HCT116 (cell line): ENCODE data around the gene MAPK4. TPM values are rescaled to one million over a fixed set of nuclear protein-coding genes. Genes with fewer than 3 reads are reported as not detected.
A peak's percentile ranks its signal among the peaks of the same experiment; 100 is the strongest.

Experiments
- ATAC-seq: fragments of 200-7000 bp; cut with Tn5 transposase; 2 replicates; pipeline ENCODE4 v1.9.1; 2020; ENCODE audit warnings: mild to moderate bottlenecking, moderate library complexity
- BruUV-seq: library from RNA; stranded (reverse); fragments of 400-500 nt; replicated peaks from 2 replicates; lab custom pipeline; 2021; lab: Mats Ljungman, UMichigan
- CTCF ChIA-PET: fragments of 300-600 bp; sonication (Branson Sonifier 250); formaldehyde crosslinking; loops from one replicate; lab custom pipeline; 2021; ENCODE audit warnings: antibody characterized with exemption; lab: Charles Lee
- POLR2A ChIA-PET: fragments of 300-600, 350-600 bp; sonication (Branson Sonifier 250); formaldehyde crosslinking; loops from one replicate; lab custom pipeline; 2021; ENCODE audit warnings: antibody characterized with exemption; lab: Charles Lee
- RAD21 ChIA-PET, 2 experiments: fragments of 300-600 bp; sonication (Branson Sonifier 250); formaldehyde crosslinking; loops; one replicate each; lab custom pipeline; 2023; ENCODE audit warnings: low total read pairs in 2 of 2; ENCODE audit not compliant: uncharacterized antibody in 2 of 2, unreplicated experiment in 2 of 2, low non-redundant PET in 1 of 2; lab: Charles Lee
- DNase-seq: peaks from one replicate; pipeline ENCODE4 v3.0.0-alpha.2; 2010; ENCODE audit warnings: low read depth, low spot score
- H2AFZ ChIP-seq: fragments of 200-600 bp; shearing (Covaris generic), sonication (generic); 2 replicates; pipeline ENCODE4 v1.6.1; 2017; ENCODE audit warnings: low read depth, mixed run types, mixed read lengths, antibody characterized with exemption, low read length; ENCODE audit not compliant: poor library complexity, severe bottlenecking
- H3K27ac ChIP-seq: 2 replicates; pipeline ENCODE4 v1.5.1; 2012; ENCODE audit warnings: low read depth, low read length
- H3K27me3 ChIP-seq: fragments of 200-600 bp; sonication (generic); 2 replicates; pipeline ENCODE4 v1.6.1; 2016; ENCODE audit warnings: mixed run types, low read length, mixed read lengths; ENCODE audit not compliant: insufficient read depth
- H3K36me3 ChIP-seq, 2 experiments: fragments of 200-500 bp in 1 of 2; fragments of 200-600 bp in 1 of 2; sonication (Bioruptor generic) in 1 of 2; sonication (generic) in 1 of 2; 2 replicates each; pipeline versions ENCODE4 v1.5.1 to v1.6.1; 2014 to 2016; ENCODE audit warnings: low read length in 2 of 2, inconsistent platforms in 1 of 2, mixed read lengths in 1 of 2, mixed run types in 1 of 2; ENCODE audit not compliant: insufficient read depth in 2 of 2, control insufficient read depth in 1 of 2
- H3K4me1 ChIP-seq, 2 experiments: fragments of 200-600 bp in 1 of 2; sonication (generic) in 1 of 2; 2 replicates each; pipeline versions ENCODE4 v1.5.1 to v1.6.1; 2012 to 2017; ENCODE audit warnings: low read length in 2 of 2, inconsistent platforms in 1 of 2, mild to moderate bottlenecking in 1 of 2, mixed read lengths in 1 of 2, mixed run types in 1 of 2, moderate library complexity in 1 of 2; ENCODE audit not compliant: insufficient read depth in 2 of 2, control insufficient read depth in 1 of 2
- H3K4me2 ChIP-seq: fragments of 200-600 bp; sonication (generic); 2 replicates; pipeline ENCODE4 v1.6.1; 2017; ENCODE audit warnings: mixed run types, low read length, mixed read lengths
- H3K4me3 ChIP-seq, 2 experiments: fragments of 200-600 bp in 1 of 2; sonication (generic) in 1 of 2; replicated peaks in 1 of 2; 2 replicates each; pipeline ENCODE4 v1.5.1; 2011 to 2016; ENCODE audit warnings: low read length in 2 of 2, control low read depth in 1 of 2, low read depth in 1 of 2, mild to moderate bottlenecking in 1 of 2, mixed read lengths in 1 of 2, mixed run types in 1 of 2
- H3K79me2 ChIP-seq: fragments of 200-600 bp; sonication (generic); 2 replicates; pipeline ENCODE4 v1.6.1; 2017; ENCODE audit warnings: mild to moderate bottlenecking, mixed run types, low read length, moderate library complexity, mixed read lengths; ENCODE audit not compliant: insufficient read depth
- H3K9ac ChIP-seq: fragments of 200-600 bp; sonication (generic); 2 replicates; pipeline ENCODE4 v1.6.1; 2016; ENCODE audit warnings: low read length, mixed read lengths
- H3K9me2 ChIP-seq: fragments of 200-600 bp; sonication (generic), shearing (Covaris generic); 2 replicates; pipeline ENCODE4 v1.6.1; 2017; ENCODE audit warnings: mixed run types, mild to moderate bottlenecking, moderate library complexity; ENCODE audit not compliant: insufficient read depth
- H3K9me3 ChIP-seq, 2 experiments: fragments of 200-500 bp in 1 of 2; fragments of 200-600 bp in 1 of 2; sonication (Bioruptor generic) in 1 of 2; sonication (generic) in 1 of 2; 2 replicates each; pipeline ENCODE4 v1.6.1; 2014 to 2017; ENCODE audit warnings: low read length in 2 of 2, mixed read lengths in 2 of 2, inconsistent platforms in 1 of 2, low read depth in 1 of 2, mild to moderate bottlenecking in 1 of 2, mixed run types in 1 of 2, moderate library complexity in 1 of 2; ENCODE audit not compliant: control insufficient read depth in 1 of 2, insufficient read depth in 1 of 2
- H4K20me1 ChIP-seq: fragments of 200-600 bp; sonication (generic), shearing (Covaris generic); 2 replicates; pipeline ENCODE4 v1.6.1; 2017; ENCODE audit warnings: mixed run types, mild to moderate bottlenecking, moderate library complexity; ENCODE audit not compliant: insufficient read depth
- CBX3 ChIP-seq: IDR thresholded peaks from 2 replicates; pipeline ENCODE4 v1.6.1; 2012; ENCODE audit warnings: low read depth
- EGR1 ChIP-seq: IDR thresholded peaks from 2 replicates; pipeline ENCODE4 v1.6.1; 2012; ENCODE audit warnings: low read depth
- ELF1 ChIP-seq: IDR thresholded peaks from 2 replicates; pipeline ENCODE4 v1.6.1; 2012; ENCODE audit warnings: low read depth, borderline replicate concordance
- EZH2 ChIP-seq: fragments of 200-600 bp; sonication (generic); IDR thresholded peaks from 2 replicates; pipeline ENCODE4 v1.6.1; 2017; ENCODE audit warnings: antibody characterized with exemption, mixed run types
- EZH2phosphoT487 ChIP-seq: fragments of 200-600 bp; IDR thresholded peaks from 2 replicates; pipeline ENCODE4 v1.6.1; 2018; ENCODE audit warnings: antibody characterized with exemption, borderline replicate concordance
- POLR2A ChIP-seq: IDR thresholded peaks from 2 replicates; pipeline ENCODE4 v1.7.0; 2011; ENCODE audit warnings: borderline replicate concordance; ENCODE audit not compliant: insufficient read depth, insufficient read length; ENCODE audit errors: extremely low read depth
- RAD21 ChIP-seq: IDR thresholded peaks from 2 replicates; pipeline ENCODE4 v1.6.1; 2012; ENCODE audit warnings: low read depth, mild to moderate bottlenecking
- SIN3A ChIP-seq: IDR thresholded peaks from 2 replicates; pipeline ENCODE4 v1.6.1; 2012; ENCODE audit warnings: low read depth
- SP1 ChIP-seq: IDR thresholded peaks from 2 replicates; pipeline ENCODE4 v1.6.1; 2012; ENCODE audit warnings: low read depth
- SRF ChIP-seq: IDR thresholded peaks from 2 replicates; pipeline ENCODE4 v1.6.1; 2012; ENCODE audit warnings: low read depth
- ZNF274 ChIP-seq: fragments of 200-500 bp; sonication (Bioruptor generic); IDR thresholded peaks from 2 replicates; pipeline ENCODE4 v1.6.1; 2014; ENCODE audit warnings: mild to moderate bottlenecking, low read depth, low read length, inconsistent platforms
- intact Hi-C: fragments of 100-400 bp; cut with micrococcal nuclease; formaldehyde crosslinking; loops from 2 replicates; pipeline ENCODE4 v1.10.0; 2022
- total RNA-seq: library from RNA; stranded (reverse); gene quantifications from one replicate; pipeline ENCODE4 v1.2.1, GENCODE V29; 2021; ENCODE audit not compliant: unreplicated experiment
- TF ChIP-seq, protein P1 (sequence below): IDR thresholded peaks from 2 replicates; pipeline ENCODE4 v1.6.1; 2012
- TF ChIP-seq, protein P2 (sequence below), 3 experiments: fragments of 200-600 bp in 1 of 3; sonication (generic) in 1 of 3; IDR thresholded peaks in 2 of 3; conservative IDR thresholded peaks in 1 of 3; 2 replicates each; pipeline ENCODE4 v1.5.1; 2012 to 2017; ENCODE audit warnings: low read depth in 2 of 3, low read length in 2 of 3, antibody characterized with exemption in 1 of 3, borderline replicate concordance in 1 of 3, control low read depth in 1 of 3, mild to moderate bottlenecking in 1 of 3, mixed read lengths in 1 of 3, mixed run types in 1 of 3, moderate library complexity in 1 of 3; ENCODE audit not compliant: insufficient read depth in 1 of 3
- TF ChIP-seq, protein P3 (sequence below): IDR thresholded peaks from 2 replicates; pipeline ENCODE4 v1.6.1; 2012
- TF ChIP-seq, protein P4 (sequence below): IDR thresholded peaks from 2 replicates; pipeline ENCODE4 v1.6.1; 2011; ENCODE audit warnings: mild to moderate bottlenecking, low read length, moderate library complexity; ENCODE audit not compliant: insufficient replicate concordance; ENCODE audit errors: extremely low read depth
- TF ChIP-seq, protein P5 (sequence below): IDR thresholded peaks from 2 replicates; pipeline ENCODE4 v1.6.1; 2012; ENCODE audit warnings: low read depth

Gene MAPK4
- total RNA-seq, 1 experiment from 2014 or later: 0.89 TPM

DNA sequence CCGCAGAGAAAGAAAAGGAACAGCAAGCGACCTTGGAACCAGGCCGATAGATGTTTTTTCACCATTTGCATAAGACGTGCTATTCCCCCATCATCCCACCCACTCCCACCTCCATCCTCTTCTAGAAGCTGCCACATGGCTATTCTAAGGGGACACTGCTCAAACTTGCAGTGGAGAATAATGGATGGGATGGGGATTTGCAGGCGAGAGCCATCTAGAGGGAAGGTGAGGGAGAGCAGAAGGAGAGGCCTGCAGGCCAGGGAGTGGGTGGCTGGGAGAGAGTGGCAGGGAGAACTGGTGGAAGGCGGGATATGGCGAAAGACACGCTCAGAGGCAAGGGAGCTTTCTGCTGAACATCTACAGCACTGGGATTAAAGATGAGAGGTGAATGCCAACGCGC lies 84.9 kb downstream of the MAPK4 start:
- H2AFZ ChIP-seq: peak overlapping the region; percentile 29
- TF ChIP-seq CBX3: no peak
- no peak for TF ChIP-seq EGR1
- TF ChIP-seq SRF: no peak
- no peak for TF ChIP-seq ELF1
- no peak for TF ChIP-seq EZH2
- TF ChIP-seq, protein P1, sequence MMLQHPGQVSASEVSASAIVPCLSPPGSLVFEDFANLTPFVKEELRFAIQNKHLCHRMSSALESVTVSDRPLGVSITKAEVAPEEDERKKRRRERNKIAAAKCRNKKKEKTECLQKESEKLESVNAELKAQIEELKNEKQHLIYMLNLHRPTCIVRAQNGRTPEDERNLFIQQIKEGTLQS: no peak
- TF ChIP-seq, protein P2, sequence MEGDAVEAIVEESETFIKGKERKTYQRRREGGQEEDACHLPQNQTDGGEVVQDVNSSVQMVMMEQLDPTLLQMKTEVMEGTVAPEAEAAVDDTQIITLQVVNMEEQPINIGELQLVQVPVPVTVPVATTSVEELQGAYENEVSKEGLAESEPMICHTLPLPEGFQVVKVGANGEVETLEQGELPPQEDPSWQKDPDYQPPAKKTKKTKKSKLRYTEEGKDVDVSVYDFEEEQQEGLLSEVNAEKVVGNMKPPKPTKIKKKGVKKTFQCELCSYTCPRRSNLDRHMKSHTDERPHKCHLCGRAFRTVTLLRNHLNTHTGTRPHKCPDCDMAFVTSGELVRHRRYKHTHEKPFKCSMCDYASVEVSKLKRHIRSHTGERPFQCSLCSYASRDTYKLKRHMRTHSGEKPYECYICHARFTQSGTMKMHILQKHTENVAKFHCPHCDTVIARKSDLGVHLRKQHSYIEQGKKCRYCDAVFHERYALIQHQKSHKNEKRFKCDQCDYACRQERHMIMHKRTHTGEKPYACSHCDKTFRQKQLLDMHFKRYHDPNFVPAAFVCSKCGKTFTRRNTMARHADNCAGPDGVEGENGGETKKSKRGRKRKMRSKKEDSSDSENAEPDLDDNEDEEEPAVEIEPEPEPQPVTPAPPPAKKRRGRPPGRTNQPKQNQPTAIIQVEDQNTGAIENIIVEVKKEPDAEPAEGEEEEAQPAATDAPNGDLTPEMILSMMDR (IDR thresholded peaks at IDR 0.05 in 2 of 3, conservative IDR thresholded peaks at IDR 0.05 in 1 of 3; ENCODE audit: borderline replicate concordance in 1 of 3, insufficient read depth in 1 of 3, low read depth in 2 of 3, low read length in 2 of 3): peak; percentile 18 to 73 (median 70); a peak in 4 of 6 replicates
- no peak for TF ChIP-seq ZNF274
- TF ChIP-seq, protein P3, sequence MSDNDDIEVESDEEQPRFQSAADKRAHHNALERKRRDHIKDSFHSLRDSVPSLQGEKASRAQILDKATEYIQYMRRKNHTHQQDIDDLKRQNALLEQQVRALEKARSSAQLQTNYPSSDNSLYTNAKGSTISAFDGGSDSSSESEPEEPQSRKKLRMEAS: no peak
- no peak for TF ChIP-seq EZH2phosphoT487
- no peak for TF ChIP-seq SIN3A
- TF ChIP-seq RAD21: peak; percentile 50
- TF ChIP-seq, protein P4, sequence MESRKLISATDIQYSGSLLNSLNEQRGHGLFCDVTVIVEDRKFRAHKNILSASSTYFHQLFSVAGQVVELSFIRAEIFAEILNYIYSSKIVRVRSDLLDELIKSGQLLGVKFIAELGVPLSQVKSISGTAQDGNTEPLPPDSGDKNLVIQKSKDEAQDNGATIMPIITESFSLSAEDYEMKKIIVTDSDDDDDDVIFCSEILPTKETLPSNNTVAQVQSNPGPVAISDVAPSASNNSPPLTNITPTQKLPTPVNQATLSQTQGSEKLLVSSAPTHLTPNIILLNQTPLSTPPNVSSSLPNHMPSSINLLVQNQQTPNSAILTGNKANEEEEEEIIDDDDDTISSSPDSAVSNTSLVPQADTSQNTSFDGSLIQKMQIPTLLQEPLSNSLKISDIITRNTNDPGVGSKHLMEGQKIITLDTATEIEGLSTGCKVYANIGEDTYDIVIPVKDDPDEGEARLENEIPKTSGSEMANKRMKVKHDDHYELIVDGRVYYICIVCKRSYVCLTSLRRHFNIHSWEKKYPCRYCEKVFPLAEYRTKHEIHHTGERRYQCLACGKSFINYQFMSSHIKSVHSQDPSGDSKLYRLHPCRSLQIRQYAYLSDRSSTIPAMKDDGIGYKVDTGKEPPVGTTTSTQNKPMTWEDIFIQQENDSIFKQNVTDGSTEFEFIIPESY: no peak
- no peak for TF ChIP-seq SP1
- no peak for TF ChIP-seq POLR2A
- TF ChIP-seq, protein P5, sequence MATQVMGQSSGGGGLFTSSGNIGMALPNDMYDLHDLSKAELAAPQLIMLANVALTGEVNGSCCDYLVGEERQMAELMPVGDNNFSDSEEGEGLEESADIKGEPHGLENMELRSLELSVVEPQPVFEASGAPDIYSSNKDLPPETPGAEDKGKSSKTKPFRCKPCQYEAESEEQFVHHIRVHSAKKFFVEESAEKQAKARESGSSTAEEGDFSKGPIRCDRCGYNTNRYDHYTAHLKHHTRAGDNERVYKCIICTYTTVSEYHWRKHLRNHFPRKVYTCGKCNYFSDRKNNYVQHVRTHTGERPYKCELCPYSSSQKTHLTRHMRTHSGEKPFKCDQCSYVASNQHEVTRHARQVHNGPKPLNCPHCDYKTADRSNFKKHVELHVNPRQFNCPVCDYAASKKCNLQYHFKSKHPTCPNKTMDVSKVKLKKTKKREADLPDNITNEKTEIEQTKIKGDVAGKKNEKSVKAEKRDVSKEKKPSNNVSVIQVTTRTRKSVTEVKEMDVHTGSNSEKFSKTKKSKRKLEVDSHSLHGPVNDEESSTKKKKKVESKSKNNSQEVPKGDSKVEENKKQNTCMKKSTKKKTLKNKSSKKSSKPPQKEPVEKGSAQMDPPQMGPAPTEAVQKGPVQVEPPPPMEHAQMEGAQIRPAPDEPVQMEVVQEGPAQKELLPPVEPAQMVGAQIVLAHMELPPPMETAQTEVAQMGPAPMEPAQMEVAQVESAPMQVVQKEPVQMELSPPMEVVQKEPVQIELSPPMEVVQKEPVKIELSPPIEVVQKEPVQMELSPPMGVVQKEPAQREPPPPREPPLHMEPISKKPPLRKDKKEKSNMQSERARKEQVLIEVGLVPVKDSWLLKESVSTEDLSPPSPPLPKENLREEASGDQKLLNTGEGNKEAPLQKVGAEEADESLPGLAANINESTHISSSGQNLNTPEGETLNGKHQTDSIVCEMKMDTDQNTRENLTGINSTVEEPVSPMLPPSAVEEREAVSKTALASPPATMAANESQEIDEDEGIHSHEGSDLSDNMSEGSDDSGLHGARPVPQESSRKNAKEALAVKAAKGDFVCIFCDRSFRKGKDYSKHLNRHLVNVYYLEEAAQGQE: no peak
- no TSS peak for BruUV-seq
- H3K79me2 ChIP-seq: no peaks in the 10 kb centered on the region
- DNase-seq (peak; percentile 23), ATAC-seq (peak; percentile 100)
- ChIA-PET RAD21 (interaction anchor here in 1 of 2 experiments (0.6 kb wide), 1 partner anchor 131 kb away, joined by 3 read pairs; no protein-coding TSS in a partner anchor), POLR2A (no interaction called here), CTCF (interaction anchor here (0.8 to 1.3 kb wide), 4 partner anchors 9 to 137 kb away, joined by 3 to 4 read pairs (median 4); no protein-coding TSS in a partner anchor)
- no peak overlapping the region for H3K9ac ChIP-seq
- 0 out of 2 replicates have a peak, but pooled peaks cover 6% of the 10 kb centered on the region for H3K27me3 ChIP-seq
- H3K9me3 ChIP-seq: no peaks in the 10 kb centered on the region
- H3K9me2 ChIP-seq: no peaks in the 10 kb centered on the region
- H4K20me1 ChIP-seq: no peaks in the 10 kb centered on the region
- no peaks in the 10 kb centered on the region for H3K36me3 ChIP-seq
- no peak overlapping the region for H3K27ac ChIP-seq
- intact Hi-C loops: loop anchor here (1.0 kb wide), 1 partner anchor 138 kb away; no protein-coding TSS in a partner anchor
- no peak overlapping the region for H3K4me3 ChIP-seq
- H3K4me2 ChIP-seq: no peak overlapping the region
- H3K4me1 ChIP-seq: no peaks in the 10 kb centered on the region
